Spleen (tissue), 11 donors: ENCODE results near the gene ZNF697. TPM values are rescaled to one million over a fixed set of nuclear protein-coding genes. Genes with fewer than 3 reads are reported as not detected.

Experiments used
- DNase-seq: peaks from one replicate; pipeline ENCODE4 v3.0.0-alpha.2; 2020
- H3K27ac ChIP-seq, 8 donors: fragments of 200-600 bp; sonication (generic) in 7 of 8; 1 replicate in 4 of 8; 2 replicates in 4 of 8; pipeline versions ENCODE4 v1.5.0 to v1.8.0; 2016 to 2021; ENCODE audit warnings: inconsistent platforms in 4 of 8, mild to moderate bottlenecking in 4 of 8, moderate library complexity in 1 of 8
- H3K27me3 ChIP-seq, 7 donors: fragments of 200-600 bp; sonication (generic) in 6 of 7; replicated peaks in 1 of 7; 1 replicate in 4 of 7; 2 replicates in 3 of 7; pipeline versions ENCODE4 v1.5.0 to v1.8.0; 2016 to 2021; ENCODE audit warnings: inconsistent platforms in 3 of 7, mild to moderate bottlenecking in 1 of 7
- H3K36me3 ChIP-seq, 6 donors: fragments of 200-600 bp; sonication (generic) in 5 of 6; 1 replicate in 4 of 6; 2 replicates in 2 of 6; pipeline versions ENCODE4 v1.5.0 to v1.8.0; 2016 to 2021; ENCODE audit warnings: inconsistent platforms in 2 of 6
- H3K4me1 ChIP-seq, 6 donors: fragments of 200-600 bp; sonication (generic) in 5 of 6; 1 replicate in 3 of 6; 2 replicates in 3 of 6; pipeline versions ENCODE4 v1.5.0 to v1.8.0; 2016 to 2021; ENCODE audit warnings: inconsistent platforms in 3 of 6
- H3K4me3 ChIP-seq, 8 donors: fragments of 200-600 bp; sonication (generic) in 7 of 8; 1 replicate in 4 of 8; 2 replicates in 4 of 8; pipeline versions ENCODE4 v1.5.0 to v1.8.0; 2016 to 2021; ENCODE audit warnings: inconsistent platforms in 4 of 8, mild to moderate bottlenecking in 4 of 8, moderate library complexity in 2 of 8
- H3K9me3 ChIP-seq, 8 donors: fragments of 200-600 bp; sonication (generic) in 7 of 8; 1 replicate in 4 of 8; 2 replicates in 4 of 8; pipeline versions ENCODE4 v1.5.0 to v1.8.0; 2016 to 2021; ENCODE audit warnings: inconsistent platforms in 4 of 8
- POLR2A ChIP-seq, 3 donors: fragments of 450-650 bp; IDR thresholded peaks; one replicate each; pipeline ENCODE4 v1.5.1; 2017; ENCODE audit warnings: antibody characterized with exemption in 3 of 3, mild to moderate bottlenecking in 1 of 3
- POLR2AphosphoS5 ChIP-seq, 3 donors: sonication (generic); formaldehyde crosslinking; IDR thresholded peaks; one replicate each; pipeline ENCODE4 v1.5.1; 2017; ENCODE audit warnings: antibody characterized with exemption in 3 of 3
- WGBS, 5 donors: extraction: QIAGEN DNeasy Blood & Tissue Kit in 3 of 5; methylation state at CpG; one replicate each; pipeline versions ENCODE4 v1.1.5 to v1.1.7; 2013 to 2018; 5-methylcytosine and 5-hydroxymethylcytosine counted together
- intact Hi-C: fragments of 100-400 bp; cut with DNase I; formaldehyde crosslinking; loops from one replicate; pipeline ENCODE4 v1.15.0; 2023; ENCODE audit warnings: low total_unique reads
- polyA plus RNA-seq, 3 donors: library from polyadenylated mRNA; stranded (reverse); fragments of 200-250 nt; gene quantifications; one replicate each; pipeline ENCODE4 v1.2.1, GENCODE V29; 2013
- total RNA-seq, 7 donors: library from RNA; depleted of rRNA in 3 of 7; stranded (reverse); fragments of >200 nt in 3 of 7; fragmentation: NEBNext Ultra II Directional in 4 of 7; extraction: Animal tissue kit (Norgen Biotek cat#: 25700) in 4 of 7; gene quantifications; one replicate each; pipeline versions ENCODE4 v1.1.0 to v1.2.1, GENCODE V29; 2016 to 2021
- TF ChIP-seq, protein P1 (sequence below), 11 experiments: fragments of 200-600 bp in 7 of 11; fragments of 450-650 bp in 4 of 11; sonication (generic) in 4 of 11; IDR thresholded peaks in 8 of 11; conservative IDR thresholded peaks in 3 of 11; 1 replicate in 7 of 11; 2 replicates in 4 of 11; pipeline versions ENCODE4 v1.4.0 to v1.8.0; 2016 to 2021; ENCODE audit warnings: antibody characterized with exemption in 11 of 11, inconsistent platforms in 4 of 11, mild to moderate bottlenecking in 1 of 11
- donor health status: healthy with polysubstance abuse.
- donor health status: DM: no; HTN: no; CAD: no; lungs with moderate emphysema.
- donor health status: DM: no; HTN: no; CAD: no.
- donor health status: Bipolar disorder and iron deficiency.
- donor health status: healthy.
- donor health status: DM: no; HTN: no; CAD: no.
- donor health status: DM: yes; HTN: yes; CAD: no.

The ZNF697 gene
- total and polyA plus RNA-seq, 10 donors, result 0.38 to 6.6 (median 5.5) TPM

DNA sequence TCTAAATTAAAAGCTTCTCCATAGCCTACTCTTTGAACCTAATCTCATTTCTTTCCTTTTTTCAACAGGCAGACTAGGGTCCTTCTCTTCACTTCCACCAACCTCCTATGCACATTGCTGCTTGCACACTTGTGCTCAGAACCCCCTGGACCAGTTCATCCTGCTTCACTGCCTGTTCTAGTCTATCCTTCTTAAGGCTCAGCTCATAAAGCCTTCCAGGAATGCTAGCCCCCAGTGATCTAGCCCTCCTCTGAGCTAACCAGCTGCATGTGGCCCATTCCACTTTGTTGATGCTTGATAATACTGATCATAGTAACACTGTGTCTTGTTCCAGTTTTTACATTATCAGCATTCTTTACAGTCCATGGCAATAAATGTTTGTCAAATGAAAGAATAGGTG is 40.7 kb upstream of the ZNF697 start:
- H3K36me3 ChIP-seq, result no peaks in the 10 kb centered on the region
- DNase-seq, result no peak
- intact Hi-C loops, result no loop called here
- H3K27ac ChIP-seq, result no peak overlapping the region
- H3K27me3 ChIP-seq, result no peaks in the 10 kb centered on the region
- H3K9me3 ChIP-seq, result peaks cover 0 to 11% (median 0%) of the 10 kb centered on the region in 8 donors
- no peaks in the 10 kb centered on the region for H3K4me1 ChIP-seq
- no peak for TF ChIP-seq POLR2AphosphoS5 (IDR thresholded peaks at IDR 0.05)
- TF ChIP-seq POLR2A (IDR thresholded peaks at IDR 0.05), result no peak
- TF ChIP-seq, protein P1, sequence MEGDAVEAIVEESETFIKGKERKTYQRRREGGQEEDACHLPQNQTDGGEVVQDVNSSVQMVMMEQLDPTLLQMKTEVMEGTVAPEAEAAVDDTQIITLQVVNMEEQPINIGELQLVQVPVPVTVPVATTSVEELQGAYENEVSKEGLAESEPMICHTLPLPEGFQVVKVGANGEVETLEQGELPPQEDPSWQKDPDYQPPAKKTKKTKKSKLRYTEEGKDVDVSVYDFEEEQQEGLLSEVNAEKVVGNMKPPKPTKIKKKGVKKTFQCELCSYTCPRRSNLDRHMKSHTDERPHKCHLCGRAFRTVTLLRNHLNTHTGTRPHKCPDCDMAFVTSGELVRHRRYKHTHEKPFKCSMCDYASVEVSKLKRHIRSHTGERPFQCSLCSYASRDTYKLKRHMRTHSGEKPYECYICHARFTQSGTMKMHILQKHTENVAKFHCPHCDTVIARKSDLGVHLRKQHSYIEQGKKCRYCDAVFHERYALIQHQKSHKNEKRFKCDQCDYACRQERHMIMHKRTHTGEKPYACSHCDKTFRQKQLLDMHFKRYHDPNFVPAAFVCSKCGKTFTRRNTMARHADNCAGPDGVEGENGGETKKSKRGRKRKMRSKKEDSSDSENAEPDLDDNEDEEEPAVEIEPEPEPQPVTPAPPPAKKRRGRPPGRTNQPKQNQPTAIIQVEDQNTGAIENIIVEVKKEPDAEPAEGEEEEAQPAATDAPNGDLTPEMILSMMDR (IDR thresholded peaks at IDR 0.05 in 8 of 11, conservative IDR thresholded peaks at IDR 0.05 in 3 of 11), result no peak
- no peak overlapping the region for H3K4me3 ChIP-seq

DNA sequence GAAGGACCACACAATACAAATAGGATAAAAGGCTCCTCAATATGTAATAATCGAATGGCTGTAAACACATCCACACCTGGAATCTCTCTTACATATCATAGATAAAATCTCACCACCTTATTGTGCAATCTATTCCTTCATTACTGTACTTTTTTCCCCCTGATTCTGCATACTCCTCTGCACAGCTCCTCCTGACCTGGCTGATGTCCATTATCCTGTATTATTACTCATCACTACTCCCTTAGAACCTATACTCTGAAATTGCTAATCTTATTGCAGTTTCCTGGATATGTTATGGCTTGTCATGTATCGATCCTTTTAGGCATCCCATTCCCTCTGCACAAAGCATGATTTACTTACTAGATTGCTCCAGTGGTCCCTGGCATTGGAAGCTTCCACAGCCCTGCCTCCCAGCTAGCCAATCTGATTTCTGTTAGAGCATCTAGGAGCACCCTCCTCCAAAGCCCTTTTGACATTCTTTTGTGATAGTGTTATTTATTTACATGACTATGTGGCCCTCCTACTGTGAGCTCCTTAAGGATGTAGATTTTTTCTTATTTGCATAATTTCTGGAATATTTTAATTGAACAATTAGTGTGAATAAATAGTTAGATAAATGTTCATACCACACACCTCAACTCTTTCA is 39.5 kb upstream of the ZNF697 start:
- intact Hi-C loops, result no loop called here
- DNase-seq, result no peak
- H3K4me3 ChIP-seq, result no peak overlapping the region
- WGBS, 5 donors, result 72 to 81% (median 77%) methylated on average over 2 of the region's 2 CpGs
- TF ChIP-seq, protein P1 (IDR thresholded peaks at IDR 0.05 in 8 of 11, conservative IDR thresholded peaks at IDR 0.05 in 3 of 11), result no peak
- TF ChIP-seq POLR2A (IDR thresholded peaks at IDR 0.05), result no peak
- TF ChIP-seq POLR2AphosphoS5 (IDR thresholded peaks at IDR 0.05), result no peak
- peaks cover 0 to 11% (median 0%) of the 10 kb centered on the region in 8 donors for H3K9me3 ChIP-seq
- no peaks in the 10 kb centered on the region for H3K4me1 ChIP-seq
- no peaks in the 10 kb centered on the region for H3K36me3 ChIP-seq
- no peaks in the 10 kb centered on the region for H3K27me3 ChIP-seq
- H3K27ac ChIP-seq, result no peak overlapping the region

GRCh38 chr1:119686661-119687060 is 38.6 kb upstream of the ZNF697 start:
- Histone ChIP-seq H3K27ac (no peak overlapping the region), H3K4me3 (no peak overlapping the region), H3K4me1 (no peaks in the 10 kb centered on the region), H3K9me3 (peaks cover 0 to 3% (median 0%) of the 10 kb centered on the region in 8 donors), H3K27me3 (no peaks in the 10 kb centered on the region), H3K36me3 (no peaks in the 10 kb centered on the region)
- intact Hi-C loops, result no loop called here
- 89 to 96% (median 95%) methylated on average over 3 of the region's 3 CpGs for WGBS, 5 donors
- DNase-seq, result no peak
- no peak for TF ChIP-seq POLR2AphosphoS5 (IDR thresholded peaks at IDR 0.05)
- TF ChIP-seq, protein P1 (IDR thresholded peaks at IDR 0.05 in 8 of 11, conservative IDR thresholded peaks at IDR 0.05 in 3 of 11), result no peak
- no peak for TF ChIP-seq POLR2A (IDR thresholded peaks at IDR 0.05)

GRCh38 chr1:119683893-119684292 is 35.8 kb upstream of the ZNF697 start:
- Histone ChIP-seq H3K27ac (no peak overlapping the region), H3K36me3 (no peaks in the 10 kb centered on the region), H3K27me3 (peaks cover 0 to 1% (median 0%) of the 10 kb centered on the region in 7 donors), H3K4me1 (no peaks in the 10 kb centered on the region), H3K9me3 (no peaks in the 10 kb centered on the region), H3K4me3 (no peak overlapping the region)
- 88 to 100% (median 97%) methylated on average over 1 of the region's 1 CpG for WGBS, 5 donors
- DNase-seq, result no peak
- intact Hi-C loops, result no loop called here
- TF ChIP-seq, protein P1 (IDR thresholded peaks at IDR 0.05 in 8 of 11, conservative IDR thresholded peaks at IDR 0.05 in 3 of 11), result no peak
- TF ChIP-seq POLR2A (IDR thresholded peaks at IDR 0.05) (no peak), POLR2AphosphoS5 (IDR thresholded peaks at IDR 0.05) (no peak)
